Measurements from ENCODE around the gene CTIF.

- no peak for TF ChIP-seq MXI1 (conservative IDR thresholded peaks at IDR 0.05; ENCODE audit: poor library complexity, severe bottlenecking)
- TF ChIP-seq CTCF (IDR thresholded peaks at IDR 0.05; ENCODE audit: poor library complexity, severe bottlenecking), result no peak
Measured at GRCh38 chr18:48910972-48911545, 372.2 kb downstream of the CTIF start.

Measured in neural cell (in vitro differentiated cells).